Measurements from ENCODE around the gene ANO6.
"Not testable (repeated sequence)": the region's sequence is repeated elsewhere in the genome, so short reads cannot be mapped to it uniquely, and the experiment has no call there.

Gene ANO6

DNA sequence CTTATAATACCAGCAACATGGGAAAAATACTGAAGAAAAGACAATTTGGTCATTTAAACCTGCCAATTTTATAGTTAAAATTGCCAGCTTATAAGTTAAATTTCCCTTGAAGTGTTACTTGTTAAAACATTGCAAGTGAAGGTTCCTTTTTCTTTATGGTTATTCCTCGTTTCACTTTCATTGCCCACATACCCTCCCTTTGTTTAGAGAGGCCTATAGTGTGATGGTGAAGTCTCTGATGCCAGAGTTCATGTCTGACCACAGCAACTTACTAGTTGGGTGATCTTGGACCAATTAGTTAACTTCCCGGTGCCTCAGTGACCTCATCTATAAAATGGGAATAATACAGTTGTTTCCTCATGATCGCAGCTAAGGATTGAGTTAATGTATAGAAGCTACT, 173.5 kb downstream of the ANO6 start:
- DNase-seq (ENCODE audit: low read depth): no peak
- TF ChIP-seq, protein P1, sequence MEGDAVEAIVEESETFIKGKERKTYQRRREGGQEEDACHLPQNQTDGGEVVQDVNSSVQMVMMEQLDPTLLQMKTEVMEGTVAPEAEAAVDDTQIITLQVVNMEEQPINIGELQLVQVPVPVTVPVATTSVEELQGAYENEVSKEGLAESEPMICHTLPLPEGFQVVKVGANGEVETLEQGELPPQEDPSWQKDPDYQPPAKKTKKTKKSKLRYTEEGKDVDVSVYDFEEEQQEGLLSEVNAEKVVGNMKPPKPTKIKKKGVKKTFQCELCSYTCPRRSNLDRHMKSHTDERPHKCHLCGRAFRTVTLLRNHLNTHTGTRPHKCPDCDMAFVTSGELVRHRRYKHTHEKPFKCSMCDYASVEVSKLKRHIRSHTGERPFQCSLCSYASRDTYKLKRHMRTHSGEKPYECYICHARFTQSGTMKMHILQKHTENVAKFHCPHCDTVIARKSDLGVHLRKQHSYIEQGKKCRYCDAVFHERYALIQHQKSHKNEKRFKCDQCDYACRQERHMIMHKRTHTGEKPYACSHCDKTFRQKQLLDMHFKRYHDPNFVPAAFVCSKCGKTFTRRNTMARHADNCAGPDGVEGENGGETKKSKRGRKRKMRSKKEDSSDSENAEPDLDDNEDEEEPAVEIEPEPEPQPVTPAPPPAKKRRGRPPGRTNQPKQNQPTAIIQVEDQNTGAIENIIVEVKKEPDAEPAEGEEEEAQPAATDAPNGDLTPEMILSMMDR (conservative IDR thresholded peaks at IDR 0.05; ENCODE audit: low read depth, low read length): no peak
- no peak overlapping the region for H3K4me3 ChIP-seq (ENCODE audit: low read depth, low read length)

DNA sequence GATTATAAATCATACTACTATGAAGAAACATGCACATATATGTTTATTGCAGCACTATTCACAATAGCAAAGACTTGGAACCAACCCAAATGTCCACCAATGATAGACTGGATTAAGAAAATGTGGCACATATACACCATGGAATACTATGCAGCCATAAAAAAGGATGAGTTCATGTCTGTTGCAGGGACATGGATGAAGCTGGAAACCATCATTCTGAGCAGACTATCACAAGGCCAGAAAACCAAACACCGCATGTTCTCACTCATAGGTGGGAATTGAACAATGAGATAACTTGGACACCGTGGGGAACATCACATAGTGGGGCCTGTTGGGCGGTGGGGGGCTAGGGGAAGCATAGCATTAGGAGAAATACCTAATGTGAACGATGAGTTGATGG, 181.6 kb downstream of the ANO6 start:
- DNase-seq (ENCODE audit: low read depth); H3K4me3 ChIP-seq (ENCODE audit: low read depth, low read length): not testable (repeated sequence)

DNA sequence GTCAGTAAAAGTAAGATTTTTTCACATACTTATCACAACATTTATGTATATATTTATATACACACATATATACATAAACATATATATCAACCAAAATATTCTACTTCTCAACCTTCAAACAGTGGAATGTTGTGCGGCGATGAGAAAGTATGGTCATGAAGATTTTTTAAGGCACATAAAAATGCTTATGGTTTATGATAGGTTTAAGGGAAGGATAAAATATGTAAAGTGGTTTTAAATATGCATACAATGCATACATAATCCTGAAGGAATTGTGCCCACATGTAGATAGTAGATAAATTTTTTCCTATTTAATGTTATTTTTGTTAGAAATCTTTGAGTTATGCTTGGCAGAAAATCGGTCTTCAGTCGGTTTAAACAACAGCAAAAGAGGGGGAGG, 182.7 kb downstream of the ANO6 start:
- no peak for DNase-seq (ENCODE audit: low read depth)
- TF ChIP-seq, protein P1 (conservative IDR thresholded peaks at IDR 0.05; ENCODE audit: low read depth, low read length): no peak
- no peak overlapping the region for H3K4me3 ChIP-seq (ENCODE audit: low read depth, low read length)

DNA sequence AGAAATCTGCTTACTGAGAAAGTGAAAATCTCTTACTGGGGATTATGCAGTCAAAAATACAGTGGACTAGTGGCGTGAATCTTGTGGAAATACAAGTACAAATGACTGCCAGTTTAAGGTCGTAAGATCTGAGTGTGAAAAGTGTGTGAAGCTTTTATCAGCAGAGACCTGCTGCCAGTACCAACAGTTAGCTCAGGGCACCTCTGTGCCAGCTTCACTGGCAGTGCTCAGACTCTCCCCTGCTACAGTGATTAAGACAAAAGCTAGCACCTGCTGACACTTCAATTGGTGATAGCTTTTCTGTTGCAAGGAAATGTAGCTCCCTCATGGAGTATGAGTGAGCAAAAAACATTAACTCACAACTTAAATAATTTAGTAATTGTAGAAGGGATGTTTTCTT, 185.1 kb downstream of the ANO6 start:
- DNase-seq (ENCODE audit: low read depth): no peak
- TF ChIP-seq, protein P1 (conservative IDR thresholded peaks at IDR 0.05; ENCODE audit: low read depth, low read length): no peak
- H3K4me3 ChIP-seq (ENCODE audit: low read depth, low read length): no peak overlapping the region

DNA sequence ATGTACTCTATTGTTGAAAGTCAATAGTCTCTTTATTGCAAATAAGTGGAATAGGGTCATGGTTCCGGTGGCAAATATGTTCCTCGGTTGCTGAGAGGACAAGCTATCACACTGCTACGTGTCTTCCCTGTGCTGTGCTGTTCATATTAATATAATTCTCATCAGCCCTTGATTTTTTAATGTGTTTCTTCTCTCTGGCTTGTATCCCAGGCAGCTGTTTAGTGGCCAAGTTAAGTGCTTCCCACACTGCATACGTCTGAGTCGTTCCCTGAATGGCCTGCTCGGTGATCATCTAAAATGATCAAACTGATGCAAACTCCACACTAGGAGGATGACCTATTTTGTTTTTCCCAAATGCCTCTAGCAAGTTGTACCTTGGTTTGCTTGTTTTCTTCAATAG, 186.4 kb downstream of the ANO6 start:
- TF ChIP-seq, protein P1 (conservative IDR thresholded peaks at IDR 0.05; ENCODE audit: low read depth, low read length): no peak
- H3K4me3 ChIP-seq (ENCODE audit: low read depth, low read length): no peak overlapping the region
- no peak for DNase-seq (ENCODE audit: low read depth)

DNA sequence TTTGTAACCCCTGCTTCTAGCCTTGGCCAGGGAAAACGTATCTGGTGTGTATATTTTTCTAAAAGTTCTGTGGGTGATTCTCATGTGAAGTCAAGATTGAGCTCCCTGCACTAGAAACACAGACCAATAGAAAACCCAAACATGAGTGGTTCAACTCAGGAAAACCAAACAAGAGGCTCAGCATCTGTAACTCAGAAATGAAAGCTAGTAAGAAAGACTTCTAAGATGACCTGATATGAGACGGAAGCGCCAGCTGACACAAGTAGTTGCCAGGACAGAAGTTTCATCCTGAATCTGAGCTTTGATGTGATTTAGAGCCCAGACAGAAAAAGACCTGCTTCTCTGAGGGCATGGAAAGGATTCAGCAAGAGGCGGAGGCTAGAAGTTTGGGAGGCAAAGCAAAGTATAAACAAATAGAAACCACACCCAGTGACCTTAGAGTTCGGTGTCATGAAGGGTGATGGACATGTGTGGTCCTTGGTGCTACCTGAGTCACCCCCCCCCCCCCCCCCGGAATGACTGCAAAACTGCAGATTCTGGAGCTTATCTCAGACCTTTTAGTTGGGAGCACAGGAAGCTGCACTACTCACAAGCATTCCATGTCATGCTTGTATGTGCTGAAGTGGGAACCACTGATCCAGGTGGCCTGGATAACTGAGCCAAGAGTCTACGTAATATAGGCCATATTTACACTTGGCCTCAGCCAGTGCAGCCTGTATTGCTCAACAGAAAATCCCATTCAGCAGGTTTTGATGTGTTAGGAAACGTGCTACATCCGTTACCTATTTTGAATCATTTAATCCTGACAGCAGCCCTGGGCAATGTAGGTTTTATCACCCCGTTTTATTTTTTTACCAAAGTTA, 191.3 kb downstream of the ANO6 start:
- DNase-seq (ENCODE audit: low read depth): peak; percentile 23
- no peak overlapping the region for H3K4me3 ChIP-seq (ENCODE audit: low read depth, low read length)
- TF ChIP-seq, protein P1 (conservative IDR thresholded peaks at IDR 0.05; ENCODE audit: low read depth, low read length): no peak

DNA sequence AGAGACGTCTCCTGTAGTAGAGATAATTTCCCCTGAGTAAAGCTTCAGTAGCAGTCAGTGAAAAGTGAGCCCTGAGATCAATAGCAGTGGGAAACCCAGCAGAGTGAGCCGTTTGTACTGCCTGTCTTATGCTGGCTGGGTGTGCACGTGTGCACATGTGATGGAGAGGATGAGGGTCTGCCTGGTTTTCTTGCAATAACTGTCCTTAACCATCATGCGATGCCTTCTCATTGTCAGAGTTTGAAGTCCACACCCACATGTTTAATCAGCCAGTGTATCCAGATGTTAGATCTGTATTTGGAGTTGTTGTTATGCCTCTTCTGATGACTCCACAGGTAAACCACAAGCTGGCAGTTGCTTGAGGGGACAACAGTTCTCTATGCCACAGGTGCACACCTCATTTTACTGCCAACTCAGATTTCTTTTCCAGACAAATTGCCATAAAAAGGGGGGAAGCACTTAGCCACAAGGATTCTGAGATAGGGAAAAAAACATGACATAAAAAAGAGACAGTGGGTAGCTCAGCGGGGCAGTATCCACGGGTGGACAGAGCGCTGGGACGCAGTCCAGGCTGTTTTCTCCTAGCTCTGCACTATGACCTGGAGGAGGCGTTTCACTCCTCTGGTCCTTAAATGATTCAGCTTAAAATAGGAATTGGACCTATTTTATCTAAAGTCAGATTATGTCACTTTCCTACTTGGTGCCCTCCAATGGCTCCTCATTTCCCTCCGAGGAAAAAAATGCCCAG, 192.3 kb downstream of the ANO6 start:
- H3K4me3 ChIP-seq (ENCODE audit: low read depth, low read length): no peak overlapping the region
- no peak for DNase-seq (ENCODE audit: low read depth)
- TF ChIP-seq, protein P1 (conservative IDR thresholded peaks at IDR 0.05; ENCODE audit: low read depth, low read length): no peak
